NCI-H748 treated with DMSO at 0.1 percent for 48 hours (cell line): ENCODE results near the gene GPHA2.

Source experiments
- DNase-seq: peaks from one replicate; lab custom pipeline; 2025; lab: John Stamatoyannopoulos, UW

GPHA2 gene

GRCh38 chr11:64929625-64930024, 6.1 kb downstream of the GPHA2 start:
- no peak for DNase-seq

DNA sequence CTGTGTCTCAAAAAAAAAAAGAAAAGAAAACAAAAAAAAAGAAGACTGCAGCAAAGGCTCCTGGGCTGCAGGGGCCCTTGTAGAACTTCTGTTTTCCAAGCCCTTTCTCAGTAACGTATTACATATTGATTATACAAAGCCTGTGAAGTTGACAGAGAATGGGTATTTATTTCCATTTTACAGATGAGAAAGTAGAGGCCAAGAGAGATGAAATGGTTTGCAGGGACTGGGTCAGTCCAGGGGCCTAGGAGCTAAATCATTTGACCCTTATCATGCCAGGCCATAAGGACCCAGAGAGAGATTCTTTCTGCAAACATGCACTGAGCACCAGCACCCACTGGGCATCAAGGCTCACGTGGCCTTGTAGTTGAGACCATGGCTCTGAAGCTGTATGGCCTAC, 6.7 kb downstream of the GPHA2 start:
- DNase-seq, result no peak

DNA sequence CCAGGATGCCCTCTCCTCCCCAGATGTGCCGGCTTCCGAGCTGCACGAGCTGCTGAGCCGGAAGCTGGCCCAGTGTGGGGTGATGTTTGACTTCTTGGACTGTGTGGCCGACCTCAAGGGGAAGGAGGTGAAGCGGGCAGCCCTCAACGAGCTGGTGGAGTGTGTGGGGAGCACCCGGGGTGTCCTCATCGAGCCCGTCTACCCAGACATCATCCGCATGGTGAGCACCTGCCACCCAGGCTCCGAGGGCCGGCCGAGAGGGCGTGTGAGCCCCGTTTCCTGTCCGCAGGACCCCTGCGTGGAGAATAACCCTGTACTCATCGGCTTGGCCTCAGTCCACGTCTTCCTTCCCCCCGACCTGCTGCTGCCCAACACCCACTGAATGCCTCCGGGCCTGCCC, 9.0 kb downstream of the GPHA2 start:
- DNase-seq, result no peak

DNA sequence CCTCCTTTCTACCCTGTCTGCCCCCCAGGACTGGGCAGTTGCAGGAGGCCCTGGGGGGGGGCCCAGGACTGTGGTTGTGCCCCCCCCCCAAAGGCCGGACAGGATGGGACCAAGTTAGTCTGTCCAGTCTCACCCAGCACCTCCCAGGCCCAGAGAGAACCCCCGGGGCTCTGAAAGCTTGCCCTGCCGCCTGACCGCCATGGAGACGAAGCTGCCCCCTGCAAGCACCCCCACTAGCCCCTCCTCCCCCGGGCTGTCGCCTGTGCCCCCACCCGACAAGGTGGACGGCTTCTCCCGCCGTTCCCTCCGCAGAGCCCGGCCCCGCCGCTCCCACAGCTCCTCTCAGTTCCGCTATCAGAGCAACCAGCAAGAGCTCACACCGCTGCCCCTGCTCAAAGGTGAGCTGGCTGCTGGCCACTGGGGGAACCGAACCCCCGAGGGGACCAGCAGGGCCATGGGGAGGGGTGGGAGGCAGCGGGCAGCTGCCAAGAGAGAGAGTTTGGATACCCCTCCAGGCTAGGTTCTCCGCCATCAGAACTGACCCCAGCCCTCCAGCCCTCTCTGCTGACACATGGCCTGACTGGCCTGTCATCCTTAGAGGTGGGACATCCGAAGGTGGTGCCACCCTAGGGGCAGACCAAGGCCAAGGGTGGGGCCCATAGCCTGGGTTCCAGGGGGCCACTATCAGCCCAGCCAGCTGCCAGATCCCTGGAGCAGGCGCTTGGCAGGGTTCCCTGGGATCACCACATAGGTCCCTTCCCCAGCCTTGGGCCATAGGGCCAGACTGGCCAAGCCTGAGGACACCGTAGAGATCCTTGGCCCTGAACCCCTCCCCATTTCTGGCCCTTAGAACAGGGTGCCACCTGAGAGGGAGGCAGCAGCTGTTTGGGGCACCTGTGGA, 9.9 kb downstream of the GPHA2 start:
- DNase-seq, result no peak

DNA sequence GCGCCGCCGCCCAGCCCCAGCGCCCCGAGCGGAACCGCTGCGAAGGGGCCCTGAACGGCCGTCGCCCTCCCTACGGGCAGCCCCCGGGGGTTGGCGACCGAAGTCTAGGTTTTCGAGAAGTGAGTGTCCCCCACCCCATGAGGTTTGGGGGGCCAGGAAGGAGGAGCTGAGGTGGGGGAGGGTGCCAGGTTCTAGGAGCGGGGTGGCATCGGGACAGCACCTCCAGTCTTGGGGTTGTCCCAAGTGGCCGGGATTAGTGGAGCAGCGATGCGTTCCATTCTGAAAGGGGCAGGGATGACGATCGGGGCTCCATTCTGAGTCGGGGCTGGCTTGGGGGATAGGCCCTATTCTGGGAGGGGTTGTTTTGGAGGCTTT, 10.8 kb downstream of the GPHA2 start:
- DNase-seq, result no peak

DNA sequence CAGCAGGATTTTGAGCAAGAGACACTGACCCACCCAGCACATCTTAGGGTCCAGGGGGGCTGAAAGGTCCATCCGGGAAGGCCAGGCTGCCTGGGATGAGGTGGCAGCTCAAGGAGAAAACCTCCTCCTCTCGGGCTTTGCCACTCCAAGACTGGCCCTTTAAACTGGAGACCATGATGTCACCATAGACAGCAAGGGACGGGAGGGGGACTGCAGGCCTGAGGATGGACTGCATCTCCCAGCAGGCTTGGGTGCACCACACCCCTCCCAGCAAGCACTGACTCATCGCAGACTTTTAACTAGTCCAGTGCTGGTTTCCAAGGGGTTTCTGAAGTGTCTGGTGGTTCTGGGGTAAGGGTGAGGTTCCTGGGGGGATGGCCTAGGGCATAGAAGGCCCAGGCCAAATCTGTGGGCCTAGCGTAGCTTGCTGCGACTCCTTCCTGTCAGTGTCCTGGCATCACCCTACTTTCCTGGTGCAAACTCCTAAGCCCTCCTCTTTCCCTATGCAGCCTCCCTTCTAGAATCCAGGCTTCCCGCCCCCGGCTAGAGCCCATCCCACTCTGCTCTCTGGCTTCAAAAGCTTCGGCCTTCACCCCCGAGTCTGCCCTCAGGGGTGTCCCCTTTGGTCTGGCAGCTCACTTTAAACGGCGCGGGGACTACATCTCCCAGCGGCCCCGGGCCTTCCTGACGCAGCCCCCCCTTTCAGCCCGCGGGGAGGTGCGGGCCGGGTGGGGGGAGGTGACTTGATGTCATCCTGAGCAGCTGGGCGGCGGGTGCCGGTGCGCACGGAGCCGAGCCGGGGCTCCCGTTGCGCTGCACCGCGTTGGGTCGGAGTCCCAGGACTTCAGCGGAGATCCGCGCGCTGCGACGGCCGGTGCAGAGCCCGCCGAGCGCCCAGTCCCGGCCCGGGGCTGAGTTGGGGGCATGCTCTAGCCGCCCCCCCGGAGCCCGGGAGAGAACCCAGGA, 11.5 kb downstream of the GPHA2 start, which contains the start of gene PPP2R5B:
TSS of gene PPP2R5B (plus strand) at position 746 of the 966 bp plus-strand sequence. CDS start 1,046 bp downstream, outside the sequence.
- DNase-seq, result peak; percentile 66

- no peak for DNase-seq
These were observed 12.5 kb downstream of the GPHA2 start for GRCh38 chr11:64923151-64923661.

GRCh38 chr11:64921384-64921783, 14.3 kb downstream of the GPHA2 start:
- DNase-seq, result no peak

- no peak for DNase-seq
These were observed 15.6 kb downstream of the GPHA2 start for GRCh38 chr11:64920124-64920523.

GRCh38 chr11:64919627-64920026, 16.1 kb downstream of the GPHA2 start:
- DNase-seq, result no peak

DNA sequence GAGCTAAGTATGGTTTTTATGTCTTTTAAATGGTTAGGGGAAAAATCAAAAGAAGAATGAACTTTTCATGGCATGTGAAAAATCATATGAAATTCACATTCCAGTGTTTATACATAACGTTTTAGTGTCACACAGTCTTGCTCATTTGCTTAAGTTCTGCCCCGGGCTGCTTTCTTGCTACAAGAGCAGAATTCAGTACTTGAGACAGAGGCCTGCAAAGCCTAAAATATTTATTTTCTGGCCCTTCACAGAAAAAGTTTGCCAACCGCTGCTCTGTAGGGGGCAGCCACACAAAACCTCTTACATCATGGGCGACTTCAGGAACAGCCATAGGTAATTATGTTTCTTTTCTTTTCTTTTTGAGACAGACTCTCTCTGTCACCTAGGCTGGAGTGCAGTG, 17.7 kb downstream of the GPHA2 start:
- no peak for DNase-seq

- DNase-seq, result no peak
These were observed 18.1 kb downstream of the GPHA2 start for GRCh38 chr11:64917663-64917995.

DNA sequence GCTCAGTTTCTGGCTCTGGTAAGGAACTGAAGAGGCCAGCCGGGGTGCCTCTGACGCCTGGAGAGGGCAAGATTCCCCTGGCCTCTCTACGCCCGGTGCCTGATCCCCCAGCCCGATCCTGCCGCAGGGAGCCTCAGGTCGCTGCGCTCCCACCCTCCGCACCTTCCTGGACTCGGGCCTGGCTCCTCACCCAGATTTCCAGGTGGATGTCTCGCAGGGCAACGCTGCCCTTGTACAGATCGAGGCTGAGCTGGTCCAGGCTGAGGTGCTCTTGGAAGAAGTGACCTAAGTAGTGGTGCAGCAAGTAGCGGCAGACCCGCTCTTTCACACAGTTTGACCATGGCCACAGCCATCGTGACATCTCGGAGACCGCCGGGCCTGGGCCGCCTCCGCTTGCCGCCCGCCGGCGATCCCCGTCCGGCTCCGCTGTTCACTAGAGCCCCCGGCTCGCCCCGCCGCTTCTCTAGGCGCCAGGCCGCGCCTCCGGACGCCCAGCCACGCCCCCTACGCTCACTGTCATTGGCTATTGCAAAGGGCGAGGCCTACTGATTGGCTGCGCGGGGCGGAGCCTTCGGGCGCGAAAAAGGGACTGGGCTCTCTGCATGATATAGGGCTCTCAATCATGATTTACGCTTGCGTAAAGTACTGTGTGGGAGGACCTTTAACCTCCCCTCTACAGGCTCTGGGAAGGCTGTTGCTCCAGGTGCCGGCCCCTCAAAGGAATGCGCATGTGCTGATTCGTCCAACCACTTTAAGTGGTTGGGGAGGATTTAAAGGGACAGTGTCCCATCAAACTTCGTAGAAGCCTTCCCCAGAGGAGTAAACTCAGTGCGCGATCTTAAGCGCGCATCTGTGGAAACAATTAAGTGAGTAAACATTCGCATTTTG, 18.7 kb downstream of the GPHA2 start, which contains the start of gene ATG2A:
TSS of gene ATG2A (minus strand) at position 435 of the 888 bp plus-strand sequence. CDS start at position 361, 74 bp downstream.
- DNase-seq, result peak; percentile 98

DNA sequence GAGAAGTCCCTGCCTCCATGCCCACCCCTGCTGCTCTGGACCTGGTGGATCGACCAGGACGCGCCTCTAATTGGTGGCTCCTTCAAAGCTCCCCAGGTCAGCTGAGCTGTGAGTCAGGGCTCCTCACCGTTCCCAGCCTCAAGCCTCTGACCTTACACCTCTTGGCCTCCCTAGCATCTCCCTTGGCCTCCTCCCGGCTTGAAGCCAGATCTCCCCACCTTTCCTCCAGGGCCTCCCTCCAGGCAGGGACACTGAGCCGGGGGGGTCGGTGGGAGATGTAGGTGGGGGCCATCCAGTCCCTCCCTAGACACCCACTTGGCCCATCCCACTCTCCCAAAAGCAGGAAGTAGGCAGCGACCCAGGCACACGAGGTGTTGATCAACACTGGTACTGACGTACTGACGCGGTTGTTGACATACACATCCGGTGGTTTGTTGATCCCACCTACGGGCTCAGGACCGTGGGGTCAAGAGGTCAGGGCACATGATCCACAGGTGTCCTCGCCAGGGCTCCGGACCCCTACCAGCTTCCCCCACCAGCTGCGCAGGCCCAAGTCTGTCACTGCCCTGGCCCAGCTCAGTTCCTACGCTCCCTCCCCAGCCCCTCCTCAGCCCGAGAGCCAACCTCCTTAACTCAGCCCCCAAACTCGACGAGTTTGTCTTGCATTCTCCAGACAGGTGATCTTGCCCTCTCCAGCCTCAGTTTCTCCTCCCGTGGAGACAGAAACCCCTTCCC, 19.5 kb downstream of the GPHA2 start:
- no peak for DNase-seq

GRCh38 chr11:64915376-64915887, 20.3 kb downstream of the GPHA2 start:
- no peak for DNase-seq

GRCh38 chr11:64914123-64914522, 21.6 kb downstream of the GPHA2 start:
- DNase-seq, result no peak

DNA sequence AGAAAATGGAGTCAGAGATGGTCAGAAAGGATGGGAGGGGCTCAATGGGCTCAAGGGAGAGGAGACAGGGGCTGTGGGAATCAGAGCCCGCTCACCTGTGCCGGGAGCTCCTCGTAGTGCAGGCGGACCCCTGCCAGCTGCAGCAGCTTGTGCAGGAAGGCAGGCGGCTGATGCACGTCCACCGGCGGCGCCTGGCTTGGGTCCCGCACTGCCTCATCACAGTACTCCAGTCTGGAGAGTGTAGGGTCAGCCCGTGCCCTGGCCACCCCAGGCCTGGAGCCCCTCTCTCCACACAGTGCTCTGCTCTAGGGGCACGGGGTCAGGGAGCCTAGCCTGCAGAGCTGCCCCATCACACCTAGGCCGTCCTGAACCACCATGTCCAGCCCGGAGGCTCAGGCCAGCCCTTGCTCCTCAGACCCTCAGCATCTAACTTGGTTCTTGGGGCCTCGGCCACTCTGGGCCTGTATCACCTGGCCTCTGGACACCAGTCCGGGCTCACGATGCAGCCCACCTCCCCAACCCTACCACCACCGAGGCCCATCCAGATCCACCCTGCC, 22.4 kb downstream of the GPHA2 start:
- DNase-seq, result no peak

DNA sequence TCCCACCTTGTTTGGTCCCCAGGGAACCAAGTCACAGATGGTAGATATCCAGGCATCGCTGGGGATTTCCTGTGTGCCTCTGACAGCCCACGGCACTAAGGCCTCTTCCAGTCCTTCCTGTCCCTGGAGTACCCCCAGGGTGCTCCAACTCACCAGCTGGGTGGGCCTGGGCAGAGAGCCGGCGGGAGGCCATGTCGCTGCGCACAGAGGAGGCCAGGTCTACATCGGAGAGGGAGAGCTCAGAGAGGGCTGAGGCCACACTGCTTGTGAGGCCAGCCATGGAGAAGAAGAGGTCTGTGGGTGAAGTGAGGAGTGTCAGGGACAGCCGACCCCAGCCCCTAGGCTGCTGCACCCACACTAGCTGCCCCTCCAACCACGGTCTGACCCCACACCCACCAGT, 24.0 kb downstream of the GPHA2 start:
- DNase-seq, result no peak

DNA sequence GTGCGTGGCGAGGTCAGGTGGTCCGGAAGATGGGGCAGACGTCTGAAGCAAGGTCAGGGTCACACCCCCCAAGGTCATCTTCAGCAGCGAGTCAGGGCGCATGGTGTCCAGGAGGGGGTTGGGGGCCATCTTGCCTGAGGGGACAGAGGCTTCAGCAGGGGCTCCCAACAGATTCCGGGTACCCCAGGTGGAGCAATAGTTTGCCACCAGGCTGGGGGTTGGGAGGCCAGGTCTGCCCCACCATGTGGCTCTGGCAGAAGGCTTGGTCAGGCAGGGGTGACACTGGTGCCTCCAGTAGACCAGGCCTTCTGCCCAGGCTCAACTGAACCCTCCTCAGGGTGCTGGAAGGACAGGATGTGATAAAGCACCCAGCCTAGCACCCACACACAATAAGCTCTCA, 24.6 kb downstream of the GPHA2 start:
- no peak for DNase-seq

DNA sequence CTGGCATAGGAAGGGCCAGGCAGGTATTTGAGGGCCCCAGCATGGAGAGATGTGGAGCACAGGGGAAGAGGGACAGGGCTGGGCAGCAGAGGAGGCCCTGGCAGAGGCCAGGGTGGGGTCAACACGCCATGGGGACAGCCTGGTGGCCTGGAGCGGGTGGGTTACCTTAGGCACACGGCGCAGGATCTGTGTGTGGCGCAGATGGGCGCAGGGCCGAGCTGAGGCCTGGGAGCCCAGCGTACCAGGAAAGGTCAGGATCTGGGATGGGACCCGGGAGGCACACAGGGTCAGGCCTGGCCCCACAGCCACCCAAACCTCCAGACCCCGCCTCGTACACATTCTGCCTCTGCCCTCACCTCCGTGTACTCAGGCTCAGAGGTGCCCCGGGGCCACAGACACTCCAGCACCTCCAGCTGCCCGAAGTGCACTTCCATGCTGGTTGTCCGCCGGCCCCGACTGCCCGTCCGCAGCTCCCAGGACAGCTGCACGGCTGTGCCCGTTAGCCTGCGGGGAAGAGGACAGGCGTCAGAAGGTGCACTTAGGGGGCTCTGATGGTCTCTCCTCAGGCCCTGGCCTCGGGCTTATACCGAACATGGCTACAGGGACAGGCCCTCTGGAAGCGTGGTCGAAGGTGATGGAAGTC, 25.1 kb downstream of the GPHA2 start:
- DNase-seq, result no peak
